ENCODE results near the gene PTPDC1.

GRCh38 chr9:94108584-94108983 is 24.3 kb downstream of the PTPDC1 start:
- TF ChIP-seq CTCF (IDR thresholded peaks at IDR 0.05) (no peak), POLR2A (IDR thresholded peaks at IDR 0.05) (no peak), POLR2AphosphoS5 (IDR thresholded peaks at IDR 0.05) (peak; percentile 38)

Measured in gastroesophageal sphincter (tissue), 3 donors.